Stimulated activated CD4-positive, alpha-beta T cell treated with anti-CD3 and anti-CD28 coated beads, Interleukin-12 subunit alpha, Interleukin-12 subunit beta, amount 100 ng/mL, for 48 hours (primary cell): ENCODE results near the gene MOV10.
A peak's percentile ranks its signal among the peaks of the same experiment; 100 is the strongest.

ENCODE experiments used
- DNase-seq, 3 donors: peaks; one replicate each; pipeline ENCODE4 v3.0.0-alpha.2; 2020; ENCODE audit warnings: low read depth in 2 of 3, low spot score in 1 of 3

Gene MOV10

GRCh38 chr1:112673592-112674439, 643 bp upstream of the MOV10 start:
- no peak for DNase-seq

- DNase-seq: peak in 2 of 3 donors; percentile 21 to 31
Observed at GRCh38 chr1:112674986-112675727, 698 bp downstream of the MOV10 start.

GRCh38 chr1:112675728-112676381, 1.4 kb downstream of the MOV10 start:
- DNase-seq: no peak

GRCh38 chr1:112676543-112676942, 2.1 kb downstream of the MOV10 start:
- no peak for DNase-seq

GRCh38 chr1:112677501-112677900, 3.0 kb downstream of the MOV10 start:
- DNase-seq: no peak

- DNase-seq: no peak
Observed at GRCh38 chr1:112678605-112679004, 4.1 kb downstream of the MOV10 start.

GRCh38 chr1:112685913-112686312, 11.5 kb downstream of the MOV10 start:
- DNase-seq: no peak

GRCh38 chr1:112686417-112686816, 12.0 kb downstream of the MOV10 start:
- DNase-seq: no peak

- DNase-seq: no peak
Observed at GRCh38 chr1:112686835-112687234, 12.4 kb downstream of the MOV10 start.

- DNase-seq: no peak
Observed at GRCh38 chr1:112687361-112687760, 12.9 kb downstream of the MOV10 start.

GRCh38 chr1:112687785-112688496, 13.5 kb downstream of the MOV10 start:
- DNase-seq: no peak

GRCh38 chr1:112688781-112689193, 14.3 kb downstream of the MOV10 start:
- DNase-seq: no peak

- DNase-seq: no peak
Observed at GRCh38 chr1:112689196-112689841, 14.9 kb downstream of the MOV10 start.

GRCh38 chr1:112689842-112690237, 15.4 kb downstream of the MOV10 start:
- DNase-seq: no peak

GRCh38 chr1:112692681-112693080, 18.2 kb downstream of the MOV10 start:
- DNase-seq: no peak

GRCh38 chr1:112693821-112694220, 19.4 kb downstream of the MOV10 start:
- no peak for DNase-seq

- no peak for DNase-seq
Observed at GRCh38 chr1:112694363-112694929, 20.0 kb downstream of the MOV10 start.

GRCh38 chr1:112695276-112695675, 20.8 kb downstream of the MOV10 start:
- no peak for DNase-seq

GRCh38 chr1:112696578-112697314, 22.3 kb downstream of the MOV10 start:
- DNase-seq: no peak

- no peak for DNase-seq
Observed at GRCh38 chr1:112697781-112698201, 23.3 kb downstream of the MOV10 start.
